Ishikawa (cell line): ENCODE results near the gene DYNC1I1.

Source experiments
- CEBPB ChIP-seq: IDR thresholded peaks from 2 replicates; pipeline ENCODE4 v1.6.1; 2012
- CREB1 ChIP-seq: IDR thresholded peaks from 2 replicates; pipeline ENCODE4 v1.6.1; 2012; ENCODE audit warnings: low read depth
- EGR1 ChIP-seq: IDR thresholded peaks from 2 replicates; pipeline ENCODE4 v1.6.1; 2012
- EP300 ChIP-seq: IDR thresholded peaks from 2 replicates; pipeline ENCODE4 v1.6.1; 2012; ENCODE audit warnings: borderline replicate concordance
- FOXM1 ChIP-seq: IDR thresholded peaks from 2 replicates; pipeline ENCODE4 v1.6.1; 2012; ENCODE audit warnings: low read depth, borderline replicate concordance
- MAX ChIP-seq: IDR thresholded peaks from 2 replicates; pipeline ENCODE4 v1.6.1; 2012
- NFIC ChIP-seq: IDR thresholded peaks from 2 replicates; pipeline ENCODE4 v1.6.1; 2012
- RAD21 ChIP-seq: IDR thresholded peaks from 2 replicates; pipeline ENCODE4 v1.6.1; 2012; ENCODE audit warnings: low read depth
- TAF1 ChIP-seq: IDR thresholded peaks from 2 replicates; pipeline ENCODE4 v1.6.1; 2012; ENCODE audit warnings: low read depth, mild to moderate bottlenecking
- TCF12 ChIP-seq: IDR thresholded peaks from 2 replicates; pipeline ENCODE4 v1.6.1; 2012; ENCODE audit warnings: low read depth
- TEAD4 ChIP-seq: IDR thresholded peaks from 2 replicates; pipeline ENCODE4 v1.6.1; 2012
- YY1 ChIP-seq: IDR thresholded peaks from 2 replicates; pipeline ENCODE4 v1.6.1; 2012; ENCODE audit warnings: low read depth
- ZBTB7A ChIP-seq: IDR thresholded peaks from 2 replicates; pipeline ENCODE4 v1.6.1; 2012; ENCODE audit warnings: low read depth
- TF ChIP-seq, protein P1 (sequence below): IDR thresholded peaks from 2 replicates; pipeline ENCODE4 v1.6.1; 2012
- TF ChIP-seq, protein P2 (sequence below): IDR thresholded peaks from 2 replicates; pipeline ENCODE4 v1.6.1; 2012; ENCODE audit warnings: low read depth, mild to moderate bottlenecking

DYNC1I1 gene

DNA sequence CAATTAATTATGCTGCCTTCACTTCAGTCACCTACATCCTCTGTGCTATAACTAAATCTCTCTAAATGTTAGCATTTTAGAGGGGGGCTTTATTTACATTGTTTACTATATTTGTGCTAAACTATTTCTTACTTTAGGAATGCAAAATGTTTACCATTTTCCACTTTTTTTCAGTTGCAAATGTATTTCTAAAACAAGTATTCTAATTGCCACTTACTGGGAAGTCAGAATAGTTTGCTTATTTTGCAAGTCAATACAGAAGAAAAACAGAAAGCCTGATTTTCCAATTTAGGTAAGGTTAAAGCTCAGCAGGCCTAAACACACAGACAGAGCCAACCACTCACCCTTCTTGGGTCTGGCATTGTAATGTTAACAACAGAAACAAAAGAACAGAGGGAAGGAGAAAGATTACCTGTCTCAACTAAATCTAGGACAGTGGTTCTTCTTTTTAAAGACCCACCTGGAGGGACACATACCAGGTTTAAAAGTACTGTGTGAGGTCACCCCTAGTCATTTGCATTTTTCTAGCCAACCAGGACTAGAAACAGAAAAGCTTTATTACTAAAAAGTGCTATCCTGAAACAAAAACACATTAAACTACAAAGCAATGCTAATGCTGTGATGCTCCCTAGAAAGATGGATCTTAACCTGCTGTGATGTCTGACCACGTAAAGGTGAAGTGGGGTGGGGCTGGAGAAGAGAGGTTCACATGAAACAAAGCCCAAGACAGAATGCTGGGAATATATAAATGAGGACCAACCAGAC, 371.3 kb downstream of the DYNC1I1 start:
- no peak for TF ChIP-seq NFIC
- no peak for TF ChIP-seq TAF1
- TF ChIP-seq RAD21: no peak

- TF ChIP-seq, protein P1, sequence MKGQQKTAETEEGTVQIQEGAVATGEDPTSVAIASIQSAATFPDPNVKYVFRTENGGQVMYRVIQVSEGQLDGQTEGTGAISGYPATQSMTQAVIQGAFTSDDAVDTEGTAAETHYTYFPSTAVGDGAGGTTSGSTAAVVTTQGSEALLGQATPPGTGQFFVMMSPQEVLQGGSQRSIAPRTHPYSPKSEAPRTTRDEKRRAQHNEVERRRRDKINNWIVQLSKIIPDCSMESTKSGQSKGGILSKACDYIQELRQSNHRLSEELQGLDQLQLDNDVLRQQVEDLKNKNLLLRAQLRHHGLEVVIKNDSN: no peak
- TF ChIP-seq TCF12 (no peak), MAX (no peak), FOXM1 (no peak), RAD21 (no peak), YY1 (no peak), ZBTB7A (no peak), EGR1 (no peak), CEBPB (no peak), NFIC (no peak), EP300 (no peak), TEAD4 (no peak), TAF1 (no peak), CREB1 (no peak)
- TF ChIP-seq, protein P2, sequence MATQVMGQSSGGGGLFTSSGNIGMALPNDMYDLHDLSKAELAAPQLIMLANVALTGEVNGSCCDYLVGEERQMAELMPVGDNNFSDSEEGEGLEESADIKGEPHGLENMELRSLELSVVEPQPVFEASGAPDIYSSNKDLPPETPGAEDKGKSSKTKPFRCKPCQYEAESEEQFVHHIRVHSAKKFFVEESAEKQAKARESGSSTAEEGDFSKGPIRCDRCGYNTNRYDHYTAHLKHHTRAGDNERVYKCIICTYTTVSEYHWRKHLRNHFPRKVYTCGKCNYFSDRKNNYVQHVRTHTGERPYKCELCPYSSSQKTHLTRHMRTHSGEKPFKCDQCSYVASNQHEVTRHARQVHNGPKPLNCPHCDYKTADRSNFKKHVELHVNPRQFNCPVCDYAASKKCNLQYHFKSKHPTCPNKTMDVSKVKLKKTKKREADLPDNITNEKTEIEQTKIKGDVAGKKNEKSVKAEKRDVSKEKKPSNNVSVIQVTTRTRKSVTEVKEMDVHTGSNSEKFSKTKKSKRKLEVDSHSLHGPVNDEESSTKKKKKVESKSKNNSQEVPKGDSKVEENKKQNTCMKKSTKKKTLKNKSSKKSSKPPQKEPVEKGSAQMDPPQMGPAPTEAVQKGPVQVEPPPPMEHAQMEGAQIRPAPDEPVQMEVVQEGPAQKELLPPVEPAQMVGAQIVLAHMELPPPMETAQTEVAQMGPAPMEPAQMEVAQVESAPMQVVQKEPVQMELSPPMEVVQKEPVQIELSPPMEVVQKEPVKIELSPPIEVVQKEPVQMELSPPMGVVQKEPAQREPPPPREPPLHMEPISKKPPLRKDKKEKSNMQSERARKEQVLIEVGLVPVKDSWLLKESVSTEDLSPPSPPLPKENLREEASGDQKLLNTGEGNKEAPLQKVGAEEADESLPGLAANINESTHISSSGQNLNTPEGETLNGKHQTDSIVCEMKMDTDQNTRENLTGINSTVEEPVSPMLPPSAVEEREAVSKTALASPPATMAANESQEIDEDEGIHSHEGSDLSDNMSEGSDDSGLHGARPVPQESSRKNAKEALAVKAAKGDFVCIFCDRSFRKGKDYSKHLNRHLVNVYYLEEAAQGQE: no peak
These were observed 371.8 kb downstream of the DYNC1I1 start for GRCh38 chr7:96144260-96144526.
